GM18499 (cell line): ENCODE measurements around the gene CCNK.

ENCODE experiments used
- ATAC-seq: cut with Tn5 transposase; IDR thresholded peaks from one replicate; pipeline ENCODE4 v1.9.1; 2021; ENCODE audit warnings: moderate number of reproducible peaks; ENCODE audit not compliant: insufficient read depth, unreplicated experiment

Gene CCNK

DNA sequence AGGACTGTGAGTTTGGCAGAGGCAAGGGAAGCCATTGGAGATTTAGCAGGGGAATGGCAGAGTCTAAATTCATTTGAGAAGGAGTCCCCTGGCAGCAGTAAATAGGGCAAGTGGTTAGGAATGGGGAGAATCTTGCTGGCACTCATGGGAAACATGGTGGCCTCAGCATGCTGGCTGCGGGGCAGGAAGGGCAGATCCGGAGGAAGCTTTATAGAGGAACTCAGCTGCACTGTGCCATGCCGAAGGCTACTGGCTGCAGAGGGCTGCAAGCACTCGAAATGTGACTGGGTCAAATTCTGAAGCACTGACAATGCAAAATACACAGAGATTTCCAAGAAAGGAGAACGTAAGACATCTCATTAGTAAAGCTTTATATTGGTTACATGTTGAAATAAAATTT lies 23.9 kb downstream of the CCNK start:
- no peak for ATAC-seq

DNA sequence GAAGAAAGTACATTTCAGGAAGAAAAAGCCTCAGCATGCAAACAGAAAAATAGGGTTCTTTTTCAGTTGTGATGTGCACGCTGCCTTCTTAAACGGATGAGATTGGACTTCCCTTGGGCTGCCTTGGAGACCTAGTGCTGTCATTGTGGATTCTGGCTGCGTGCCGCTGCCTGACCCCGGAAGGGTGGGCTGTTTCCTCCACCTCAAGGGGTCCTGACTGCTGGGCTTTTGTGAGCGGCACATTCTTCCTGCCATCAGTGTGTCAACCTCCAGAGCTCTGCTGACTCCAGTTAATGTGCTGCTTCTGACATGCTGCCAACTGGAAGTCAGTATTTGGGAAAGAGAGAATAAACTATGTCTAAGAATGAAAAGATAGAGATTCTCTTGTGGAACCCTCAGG lies 25.1 kb downstream of the CCNK start:
- no peak for ATAC-seq

DNA sequence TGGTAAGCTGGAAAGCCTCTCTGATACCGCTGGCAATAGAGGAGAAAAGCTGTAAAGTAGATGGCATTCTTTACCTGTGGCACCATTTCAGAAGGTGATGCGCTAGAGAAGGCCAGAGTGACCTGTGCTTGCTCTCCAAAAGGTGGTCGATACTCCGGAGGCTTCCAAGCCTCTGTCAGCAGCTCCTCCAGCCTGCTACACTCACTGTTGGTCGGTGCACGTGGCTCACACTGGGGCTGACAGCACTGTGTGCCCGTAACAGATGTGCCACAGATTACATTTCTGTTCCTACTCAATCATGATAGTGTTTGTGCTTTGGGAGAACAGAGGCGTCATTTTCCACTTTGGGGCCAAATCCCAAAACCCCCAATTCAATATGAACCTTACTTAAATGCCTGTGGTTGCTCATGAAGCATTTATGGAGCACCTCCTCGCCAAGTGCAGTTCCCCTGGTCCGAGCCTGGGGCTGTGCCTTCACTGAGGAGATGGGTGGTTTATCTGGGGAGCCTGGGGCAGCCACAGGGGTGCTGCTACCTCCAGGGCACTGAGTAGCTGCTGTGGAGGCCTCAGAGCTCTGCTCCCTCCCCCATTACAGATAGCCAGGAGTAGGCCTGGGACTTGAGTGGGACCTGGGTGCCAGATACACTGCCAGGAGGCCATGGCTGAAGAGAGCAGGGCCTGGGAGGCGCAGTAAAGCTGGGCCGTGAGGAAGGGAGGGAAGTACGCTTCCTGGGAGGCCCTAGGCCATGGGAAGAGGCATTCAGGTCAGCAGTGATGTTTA lies 26.8 kb downstream of the CCNK start:
- ATAC-seq = no peak

DNA sequence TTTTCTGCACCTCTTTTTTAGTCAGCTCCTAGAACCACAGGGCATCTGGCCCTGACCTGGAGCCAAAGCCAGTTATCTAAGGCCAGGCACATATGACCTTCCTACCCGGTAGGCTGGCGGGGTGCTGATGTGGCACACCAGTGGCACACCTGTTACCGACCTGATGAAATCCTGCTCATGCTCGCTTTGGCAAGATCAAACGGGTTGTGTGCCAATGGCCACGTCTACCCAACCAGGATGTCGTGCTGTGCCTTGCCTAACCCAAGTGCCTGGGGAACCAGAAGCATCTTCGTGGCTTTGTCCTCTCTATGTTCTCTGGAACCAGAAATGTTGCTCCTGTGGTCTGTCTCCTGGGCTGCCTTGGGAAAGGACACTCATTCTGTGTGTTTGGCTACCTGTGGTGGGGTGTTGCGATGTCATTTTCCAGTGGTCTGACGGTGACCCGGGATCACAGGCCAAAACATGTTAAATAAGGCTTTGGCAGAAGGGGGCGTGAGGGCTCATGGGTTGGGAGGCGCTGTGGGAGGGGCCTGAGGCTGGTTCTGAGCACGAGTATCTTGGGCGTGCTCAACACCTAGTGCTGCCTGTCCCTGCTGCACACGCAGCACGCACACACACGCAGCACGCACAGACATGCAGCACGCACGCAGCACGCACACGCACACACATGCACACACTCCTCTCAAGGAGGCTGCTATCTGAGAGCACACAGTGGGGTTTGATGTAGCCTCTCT lies 27.9 kb downstream of the CCNK start:
- ATAC-seq = no peak

DNA sequence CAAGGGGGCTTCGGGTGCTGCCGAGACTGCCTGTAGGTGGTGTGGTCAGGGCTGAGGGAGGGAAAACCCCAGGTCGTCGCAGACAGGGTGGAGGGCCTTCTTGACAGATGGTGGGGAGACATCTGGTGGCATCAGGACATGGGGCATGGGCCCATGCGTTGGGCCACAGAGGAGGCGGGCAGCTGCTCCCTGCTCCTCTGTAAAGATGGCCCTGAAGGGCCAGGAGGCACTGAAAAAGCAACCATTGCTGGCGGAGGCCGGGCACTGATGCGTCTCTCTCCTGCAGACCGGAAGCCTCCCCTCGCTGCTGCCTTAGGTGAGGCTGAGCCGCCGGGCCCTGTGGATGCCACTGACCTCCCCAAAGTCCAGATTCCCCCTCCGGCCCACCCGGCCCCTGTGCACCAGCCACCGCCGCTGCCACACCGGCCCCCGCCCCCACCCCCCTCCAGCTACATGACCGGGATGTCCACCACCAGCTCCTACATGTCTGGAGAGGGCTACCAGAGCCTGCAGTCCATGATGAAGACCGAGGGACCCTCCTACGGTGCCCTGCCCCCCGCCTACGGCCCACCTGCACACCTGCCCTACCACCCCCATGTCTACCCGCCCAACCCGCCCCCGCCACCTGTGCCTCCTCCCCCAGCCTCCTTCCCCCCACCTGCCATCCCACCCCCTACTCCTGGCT lies 28.8 kb downstream of the CCNK start:
- no peak for ATAC-seq

DNA sequence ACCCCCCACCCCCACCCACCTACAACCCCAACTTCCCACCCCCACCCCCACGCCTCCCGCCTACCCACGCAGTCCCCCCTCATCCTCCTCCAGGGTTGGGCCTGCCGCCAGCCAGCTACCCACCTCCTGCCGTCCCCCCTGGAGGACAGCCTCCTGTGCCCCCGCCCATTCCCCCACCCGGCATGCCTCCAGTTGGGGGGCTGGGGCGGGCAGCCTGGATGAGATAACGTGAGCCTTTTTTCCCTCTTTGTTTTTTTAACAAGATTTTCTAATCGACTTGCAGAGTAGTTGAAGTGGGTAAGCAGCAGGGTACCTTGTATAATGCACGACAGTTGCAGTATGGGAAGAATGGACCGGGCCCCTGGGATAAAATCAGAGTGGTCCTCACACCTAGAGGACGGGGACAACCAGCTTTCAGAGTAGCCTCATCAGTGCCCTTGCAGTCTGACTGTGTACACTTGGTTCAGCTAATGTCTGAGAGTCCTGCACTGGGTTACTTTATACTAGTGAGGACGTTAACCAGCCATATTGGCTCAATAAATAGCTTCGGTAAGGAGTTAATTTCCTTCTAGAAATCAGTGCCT lies 29.4 kb downstream of the CCNK start:
- ATAC-seq = no peak

DNA sequence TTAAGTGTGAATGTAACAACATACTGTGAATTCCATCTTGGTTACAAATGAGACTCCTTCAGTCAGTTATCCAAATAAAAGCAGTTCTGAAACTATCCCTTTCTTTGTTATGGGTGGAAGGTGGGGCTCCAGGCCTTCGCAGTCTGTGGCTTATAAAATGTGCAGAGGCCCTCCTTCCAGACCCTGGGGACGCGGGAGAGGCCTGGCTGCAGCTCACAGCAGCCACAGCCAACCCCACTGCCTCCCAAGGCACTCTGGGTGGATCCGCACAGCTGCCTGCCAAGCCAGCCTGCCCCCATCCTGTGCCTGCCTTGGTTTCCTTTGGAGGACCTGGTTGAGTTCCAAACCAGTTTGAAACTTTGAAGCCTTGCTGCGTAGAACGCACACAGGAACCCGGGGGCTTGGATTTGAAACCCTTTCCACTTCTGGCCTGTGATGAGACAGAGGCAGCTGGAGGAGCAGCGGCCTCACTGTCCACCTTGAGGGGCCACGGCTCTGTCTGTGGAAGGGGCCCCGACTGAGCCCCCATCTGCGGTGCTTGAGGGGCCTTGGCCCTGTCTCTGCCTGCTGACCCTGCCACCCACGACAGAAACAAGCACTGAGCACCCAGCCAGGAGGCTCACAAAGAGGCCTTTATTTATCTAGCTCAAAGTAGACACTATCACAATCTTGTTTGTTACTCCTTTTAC lies 30.4 kb downstream of the CCNK start:
- ATAC-seq = no peak

DNA sequence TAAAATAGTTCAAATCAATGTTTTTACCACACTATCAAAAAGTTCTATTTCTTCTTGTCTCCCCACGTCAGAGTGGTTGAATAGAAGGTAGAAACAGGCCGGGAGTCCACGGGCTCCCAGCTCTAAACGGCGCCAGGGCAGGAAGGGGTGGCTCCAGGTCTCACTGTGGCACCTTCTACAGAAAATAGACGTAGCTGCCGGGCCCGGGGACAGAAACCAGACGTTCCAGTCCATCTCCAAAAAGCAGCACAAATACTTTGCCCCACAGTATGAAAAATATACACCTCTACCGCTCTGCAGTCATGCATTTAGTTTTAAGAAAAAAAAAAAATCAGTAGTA lies 30.9 kb downstream of the CCNK start:
- no peak for ATAC-seq

DNA sequence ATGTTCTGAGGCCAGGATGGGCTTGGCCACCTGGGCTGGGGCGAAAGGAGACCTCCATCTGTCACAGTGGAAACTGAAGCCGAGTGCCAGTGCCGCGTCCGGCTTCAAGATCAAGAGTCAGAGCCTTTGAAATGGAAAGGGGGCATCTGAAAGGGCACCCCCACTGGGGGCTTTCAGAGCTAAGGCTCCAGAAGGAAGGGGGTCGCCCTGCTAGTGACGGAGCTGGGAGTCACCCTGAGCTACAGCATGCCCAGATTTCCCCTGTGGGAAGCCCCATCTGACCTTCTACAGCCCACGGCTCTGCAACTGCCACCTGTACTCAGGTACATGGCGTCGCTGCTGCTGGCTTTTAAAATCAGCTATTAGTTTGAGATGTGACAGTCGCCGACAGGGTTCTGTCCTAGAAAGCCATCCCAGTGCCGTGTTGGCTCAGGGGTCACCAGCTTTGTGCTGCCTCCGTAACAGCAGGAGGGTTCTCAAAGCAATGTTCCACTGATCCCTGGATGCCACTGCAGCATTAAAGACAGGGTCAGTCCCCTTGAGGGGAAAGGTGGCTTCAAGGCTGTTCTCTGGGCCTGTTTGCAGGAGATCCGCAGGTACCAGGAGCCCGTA lies 31.5 kb downstream of the CCNK start:
- no peak for ATAC-seq

DNA sequence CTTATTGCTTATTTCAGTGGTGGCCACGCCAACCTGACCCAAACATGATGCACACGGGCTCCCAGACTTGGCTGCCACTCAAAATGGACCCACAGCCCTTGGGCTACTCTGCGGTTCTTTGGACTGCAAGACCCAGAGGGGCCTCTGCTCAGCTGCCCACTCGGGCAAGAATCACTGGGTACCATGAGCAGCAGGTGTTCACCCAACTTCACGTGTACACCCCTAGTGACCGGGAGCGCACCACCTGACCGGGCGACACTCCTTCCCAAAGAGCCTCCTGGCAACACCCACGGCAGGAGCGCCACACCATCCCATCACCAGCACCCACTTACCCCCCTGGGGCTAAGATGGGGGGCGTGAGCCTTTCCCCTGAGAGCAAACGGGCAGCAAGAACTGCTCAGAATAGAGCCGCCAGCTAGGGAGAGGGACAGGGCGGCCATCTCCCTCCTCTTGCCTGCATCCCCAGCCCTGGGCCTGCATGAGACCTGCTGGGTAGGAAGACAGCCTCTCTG lies 32.0 kb downstream of the CCNK start:
- ATAC-seq = no peak

DNA sequence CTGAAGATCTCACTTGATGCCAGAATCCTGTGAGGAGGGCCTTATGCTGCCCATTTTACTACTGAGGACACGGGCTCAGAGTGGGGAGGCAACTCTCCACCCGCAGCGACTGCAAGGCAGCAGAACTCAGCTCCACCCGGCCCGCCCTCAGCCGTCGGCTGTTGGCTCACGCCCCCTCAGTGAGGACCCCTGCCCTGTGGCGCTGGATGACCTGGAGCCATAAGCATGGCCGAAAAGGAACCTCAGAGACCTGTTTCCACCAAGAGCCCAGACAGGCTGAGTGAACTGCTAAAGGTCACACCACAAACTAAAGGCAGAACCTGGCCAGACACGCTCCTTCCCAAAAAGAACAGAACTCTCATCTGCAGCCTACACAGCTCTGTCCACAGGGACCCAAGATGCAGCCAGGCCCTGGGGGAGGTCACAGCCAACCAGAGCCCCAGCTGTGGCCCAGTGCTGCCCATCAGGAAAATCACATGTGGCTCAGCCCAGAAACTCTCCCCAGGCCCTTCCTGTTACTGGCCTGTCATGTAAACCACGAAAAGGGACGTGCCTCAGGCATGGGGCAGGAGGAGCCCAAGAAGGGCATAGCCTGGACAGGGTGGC lies 32.8 kb downstream of the CCNK start:
- ATAC-seq = no peak

DNA sequence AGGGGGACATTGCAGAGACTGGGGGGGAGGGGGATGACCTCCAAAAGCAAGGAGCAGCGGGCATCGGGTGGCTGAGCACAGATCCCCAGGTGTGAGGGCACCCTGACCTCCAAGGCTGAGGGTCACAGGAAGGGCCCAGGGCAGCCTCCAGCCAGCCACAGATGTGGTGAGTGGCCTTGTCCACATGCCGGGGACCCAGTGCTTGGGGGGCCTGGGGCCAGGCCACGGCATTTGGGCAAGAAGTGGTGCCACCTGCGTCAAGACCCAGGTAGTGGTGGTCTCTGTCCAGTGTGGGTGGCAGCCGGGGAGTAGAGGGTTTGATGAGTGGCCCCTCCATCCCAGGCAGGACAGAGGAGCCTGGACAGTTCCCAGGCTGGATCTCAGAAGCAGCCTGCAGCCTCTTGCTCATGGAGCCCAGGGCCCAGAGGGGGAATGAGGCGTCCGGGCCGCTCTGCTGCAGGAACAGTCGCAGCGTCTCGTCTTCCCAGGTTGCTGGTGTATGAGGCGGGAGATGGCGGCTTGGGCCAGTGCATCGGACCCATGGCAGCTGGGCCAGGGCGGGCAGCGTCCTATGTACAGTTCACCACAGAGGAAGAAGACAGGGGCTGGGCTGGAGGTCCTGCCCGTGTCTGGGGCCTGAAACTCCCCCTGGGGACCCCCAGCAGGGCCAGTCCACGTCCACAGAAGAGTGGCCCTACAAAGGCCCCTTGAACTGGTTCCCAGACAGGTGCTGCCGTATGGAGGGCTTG lies 33.5 kb downstream of the CCNK start:
- ATAC-seq = no peak

DNA sequence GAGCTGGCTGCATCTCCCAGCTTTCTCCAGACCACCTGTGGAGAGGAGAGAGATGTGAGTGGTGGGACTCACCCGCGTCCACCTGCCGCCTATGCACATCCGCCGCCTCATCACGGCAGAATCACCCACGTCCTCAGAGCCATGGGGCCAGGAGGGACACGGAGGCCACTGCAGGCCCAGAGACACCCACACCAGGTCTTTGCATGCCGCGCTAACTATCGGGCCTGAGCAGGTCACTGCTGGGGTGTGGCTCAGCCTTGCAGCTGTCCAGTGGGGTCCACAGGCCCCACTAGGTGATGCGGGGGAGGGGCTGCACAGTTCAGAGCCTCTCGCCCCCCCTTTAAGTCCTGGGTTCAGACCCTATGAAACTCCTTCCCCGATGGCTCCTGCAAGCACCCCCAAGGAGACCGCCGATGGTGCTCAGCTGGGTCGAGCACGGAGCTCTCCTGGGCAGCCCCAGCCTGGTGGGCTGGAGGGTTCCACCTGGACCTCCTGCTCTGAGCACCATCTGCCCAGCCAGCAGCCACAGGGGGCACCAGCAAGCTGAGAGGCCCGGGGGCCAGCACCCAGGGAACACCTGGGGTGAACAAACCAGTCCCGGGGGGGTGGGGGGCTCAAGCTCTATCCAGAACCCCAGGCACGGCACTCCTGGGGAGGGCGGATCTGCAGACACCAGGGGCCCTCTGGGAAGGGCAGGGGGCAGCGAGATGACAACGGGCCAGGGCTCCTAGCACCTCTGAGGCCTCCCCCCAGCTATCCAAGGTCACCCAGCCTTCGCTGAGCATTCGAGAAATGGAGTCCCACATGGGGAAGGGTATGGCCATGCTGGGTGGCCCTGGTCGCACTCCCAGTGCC lies 34.3 kb downstream of the CCNK start:
- no peak for ATAC-seq

DNA sequence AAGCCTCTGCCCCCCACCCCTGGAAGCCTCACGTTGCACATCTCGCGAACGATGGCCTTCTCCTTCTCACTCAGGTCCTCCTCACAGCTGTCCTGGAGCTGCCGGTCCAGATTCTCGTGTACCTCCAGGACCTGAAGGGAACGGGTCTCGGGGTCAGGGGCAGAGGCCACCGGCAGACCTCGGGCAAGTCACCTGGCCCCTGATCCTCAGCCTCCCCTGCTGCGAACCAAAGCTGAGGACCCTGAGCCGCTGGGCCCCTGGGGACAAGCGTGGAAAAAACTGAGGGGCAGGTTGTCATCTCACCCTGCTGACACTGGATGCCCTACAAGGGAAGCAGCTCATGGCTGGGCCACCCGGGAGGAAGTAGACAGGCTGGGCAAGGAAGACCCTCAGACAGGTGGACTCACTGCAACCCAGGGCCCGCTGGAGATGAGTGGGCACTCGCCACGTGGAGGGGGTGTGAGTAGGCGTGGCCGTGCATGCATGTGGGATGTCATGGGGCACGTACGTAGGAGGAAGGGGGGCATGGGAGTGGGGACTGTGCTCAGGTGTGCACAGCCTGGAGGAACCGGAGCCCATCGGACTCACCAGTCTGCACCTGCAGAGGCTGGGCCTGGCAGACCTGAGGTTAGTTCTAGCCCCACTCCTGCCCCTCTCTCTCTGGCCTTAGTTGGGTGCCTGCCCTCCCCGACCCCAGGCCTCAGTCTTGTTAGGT lies 35.1 kb downstream of the CCNK start:
- no peak for ATAC-seq

DNA sequence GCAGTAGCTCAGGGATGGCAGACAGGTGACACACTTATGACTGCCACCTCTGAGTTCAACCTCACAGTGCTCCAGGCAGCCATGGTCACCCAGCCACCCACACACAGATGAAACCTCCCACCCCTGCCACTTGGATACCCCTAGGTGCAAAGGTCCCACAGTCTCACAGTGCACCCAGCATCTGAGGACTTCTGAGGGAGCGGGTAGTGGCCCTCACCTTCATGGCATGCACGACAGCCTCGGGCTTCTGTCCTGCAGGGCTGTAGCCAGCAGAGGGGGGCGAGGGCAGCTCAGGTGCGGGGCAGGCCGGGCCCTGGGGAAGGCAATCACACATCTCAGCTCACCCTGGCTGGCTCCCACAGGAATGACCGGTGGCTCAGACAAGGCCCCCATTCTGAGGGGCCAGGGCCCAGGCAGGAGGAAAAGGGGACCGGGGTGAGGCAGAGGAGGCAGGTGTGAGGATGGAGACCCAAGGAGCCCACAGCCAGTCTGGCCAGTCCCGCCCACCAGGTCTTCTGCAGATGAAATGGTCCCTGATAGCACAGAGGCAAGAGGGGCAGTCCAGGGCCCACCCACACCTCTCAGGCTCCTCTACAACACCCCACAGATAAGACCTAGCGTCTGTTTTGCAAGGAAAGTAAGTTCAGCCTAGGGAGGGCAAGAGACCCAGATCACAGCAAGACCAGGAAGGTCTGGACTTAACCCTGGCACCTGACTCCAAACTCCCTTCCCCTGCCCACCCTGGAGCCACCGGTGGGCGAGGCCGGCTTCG lies 35.8 kb downstream of the CCNK start:
- no peak for ATAC-seq

DNA sequence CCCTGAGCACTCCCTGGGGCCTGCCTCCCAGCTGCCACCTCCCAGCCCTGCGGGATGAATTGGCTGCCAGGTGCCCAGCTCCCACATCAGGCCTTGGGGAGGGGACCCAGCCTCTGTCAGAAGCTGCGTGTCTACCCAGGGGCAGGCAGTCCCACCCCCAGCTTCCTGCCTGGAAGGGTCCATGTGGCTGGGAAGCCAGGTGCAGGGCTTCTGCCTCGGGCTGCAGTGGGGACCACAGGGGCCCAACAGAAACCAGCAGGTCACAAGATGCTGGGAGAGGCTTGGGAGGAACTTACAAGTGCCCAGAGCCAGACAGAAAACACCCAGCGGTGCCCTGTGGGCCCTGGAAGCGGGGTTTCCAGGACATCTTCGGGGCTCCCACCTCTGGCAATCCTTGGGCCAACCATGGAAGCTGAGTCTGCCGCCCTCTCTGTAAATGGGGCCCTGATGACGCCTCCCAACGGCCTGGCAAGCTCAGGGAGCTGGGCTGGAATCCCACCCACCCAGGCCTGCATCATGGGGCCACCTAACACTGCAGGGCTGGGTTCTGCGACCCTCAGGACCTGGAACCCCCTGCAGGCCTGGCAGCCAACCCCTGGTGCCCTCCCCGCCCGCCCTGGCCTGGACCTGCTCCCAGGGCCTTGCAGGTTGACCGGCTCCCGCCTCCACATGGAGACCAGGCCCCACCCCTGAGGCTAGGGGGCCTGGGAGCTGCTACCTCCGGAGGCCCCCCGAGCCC lies 36.6 kb downstream of the CCNK start:
- no peak for ATAC-seq
